IPS-11a (cell line): Measurements from ENCODE around the gene FBXW8.

ENCODE experiments used
- H3K4me3 ChIP-seq: one replicate; pipeline ENCODE4 v1.5.1; 2013; ENCODE audit warnings: low read depth, low read length, control low read depth

The FBXW8 gene

DNA sequence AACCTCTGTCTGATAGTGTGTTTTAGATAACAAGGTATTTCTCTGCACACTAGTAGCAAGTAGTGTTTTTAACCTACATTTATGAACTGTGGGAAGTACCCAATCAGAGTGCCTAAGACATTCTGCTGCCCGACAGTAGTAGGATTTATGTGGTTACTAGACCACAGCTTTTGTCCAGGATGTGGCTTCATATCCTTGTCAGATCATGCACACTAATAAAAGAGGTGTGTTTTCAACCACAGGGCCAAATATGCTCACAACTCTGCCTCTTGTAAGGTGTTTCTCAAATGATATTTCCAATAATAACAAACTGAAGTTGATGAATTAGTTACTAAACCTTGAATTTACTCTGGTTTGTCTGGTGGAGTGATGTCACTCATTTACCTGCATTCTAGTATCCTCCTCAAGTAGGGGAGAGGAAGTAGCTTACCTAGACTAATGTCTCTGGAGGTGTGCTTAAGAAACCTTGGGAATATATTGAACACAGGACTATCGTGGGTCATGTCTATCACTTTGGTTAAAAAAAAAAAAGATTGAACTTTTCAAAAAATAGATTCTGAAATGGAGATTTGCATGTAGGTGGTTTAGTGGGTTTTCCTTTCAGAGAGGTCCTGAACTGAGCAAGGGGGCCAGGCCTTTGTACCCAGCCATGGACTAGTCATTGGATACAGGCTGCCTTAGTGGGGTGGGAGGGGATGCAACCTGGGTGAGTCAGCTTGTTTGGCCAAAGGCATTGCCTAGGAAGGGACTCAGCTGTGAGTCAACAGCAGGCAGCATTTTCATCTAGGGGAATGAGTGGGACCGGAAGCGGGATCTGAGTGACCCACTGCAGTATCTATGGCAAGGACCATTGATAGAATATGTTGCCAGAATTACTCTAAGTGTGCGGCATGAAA, 14.1 kb downstream of the FBXW8 start:
- no peak overlapping the region for H3K4me3 ChIP-seq

DNA sequence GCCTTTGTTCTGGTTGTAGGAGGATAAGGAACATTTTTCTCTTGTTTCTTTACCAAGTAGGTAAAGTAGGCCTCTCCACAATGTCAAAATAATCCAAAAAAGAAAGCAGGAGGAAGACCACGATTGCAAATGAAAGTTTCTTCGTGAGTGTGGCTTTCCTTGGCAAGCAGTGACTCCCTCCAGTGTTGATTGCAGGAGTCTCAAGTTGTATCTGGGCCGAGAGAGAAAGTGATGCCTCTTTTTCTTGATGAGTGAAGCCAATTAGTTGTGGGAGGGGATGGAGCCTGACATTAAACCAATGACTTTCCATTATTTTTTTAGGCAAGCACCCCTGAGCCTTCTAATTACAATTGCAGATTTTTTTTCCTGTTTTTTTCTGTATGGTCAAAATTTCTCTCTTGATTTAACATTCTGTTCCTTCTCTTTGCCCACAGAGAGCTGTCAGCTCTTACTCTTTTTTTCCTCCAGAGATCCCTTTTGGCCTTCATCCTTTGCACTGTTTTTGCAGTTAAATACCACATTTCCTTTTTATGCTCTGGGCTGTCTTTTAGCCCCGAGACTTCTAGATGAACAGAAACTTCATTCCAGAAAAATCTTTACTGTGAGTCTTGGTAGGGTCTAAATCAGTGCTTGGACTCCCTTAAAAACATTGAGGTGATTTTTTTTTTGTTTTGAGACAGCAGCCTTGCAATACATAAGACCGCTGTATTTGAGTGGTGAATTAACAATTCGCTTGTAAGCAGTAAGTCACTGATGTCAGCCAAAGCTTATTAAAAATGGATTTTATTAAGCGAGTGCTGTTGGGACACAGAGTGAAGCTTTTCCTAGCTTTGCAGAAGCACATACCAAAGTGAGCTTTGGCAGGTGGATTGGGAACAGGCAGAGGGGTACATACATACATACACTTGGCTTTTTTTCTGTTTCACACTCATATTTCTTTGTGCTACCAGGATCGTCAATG, 15.8 kb downstream of the FBXW8 start:
- no peak overlapping the region for H3K4me3 ChIP-seq

DNA sequence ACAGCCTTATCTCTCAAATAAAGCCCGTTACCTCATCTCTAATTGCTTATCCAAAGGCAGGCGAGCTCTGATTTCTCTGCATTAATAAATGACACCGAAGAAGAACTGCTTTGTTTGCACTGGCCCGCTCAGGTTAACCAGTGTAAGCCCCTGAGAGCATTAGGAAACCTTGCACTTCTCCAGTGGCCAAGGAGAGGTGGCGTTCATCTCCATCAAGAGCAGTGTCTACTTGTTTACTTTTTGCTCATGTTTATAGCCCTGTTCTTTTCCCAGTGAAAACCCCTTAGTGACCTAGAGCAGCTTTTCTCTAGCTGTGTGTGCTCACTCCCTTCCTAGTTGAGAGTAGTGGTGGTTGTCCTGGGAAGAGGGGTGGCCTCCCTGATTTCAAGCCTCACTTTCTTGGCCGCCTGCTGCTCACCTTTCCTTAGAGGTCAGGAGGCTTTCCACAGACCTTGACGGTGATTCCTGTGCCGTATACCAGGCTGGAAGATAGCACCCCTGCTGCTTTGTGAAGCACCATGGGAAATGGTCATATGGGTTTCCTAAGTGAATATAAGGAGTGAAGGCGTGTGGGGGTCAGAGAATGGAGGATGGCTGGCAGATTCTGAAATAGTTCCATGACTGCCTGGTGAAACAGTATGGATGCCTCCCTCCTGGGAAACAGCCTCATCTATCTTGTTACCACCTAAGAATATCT, 16.6 kb downstream of the FBXW8 start:
- H3K4me3 ChIP-seq, result no peak overlapping the region

DNA sequence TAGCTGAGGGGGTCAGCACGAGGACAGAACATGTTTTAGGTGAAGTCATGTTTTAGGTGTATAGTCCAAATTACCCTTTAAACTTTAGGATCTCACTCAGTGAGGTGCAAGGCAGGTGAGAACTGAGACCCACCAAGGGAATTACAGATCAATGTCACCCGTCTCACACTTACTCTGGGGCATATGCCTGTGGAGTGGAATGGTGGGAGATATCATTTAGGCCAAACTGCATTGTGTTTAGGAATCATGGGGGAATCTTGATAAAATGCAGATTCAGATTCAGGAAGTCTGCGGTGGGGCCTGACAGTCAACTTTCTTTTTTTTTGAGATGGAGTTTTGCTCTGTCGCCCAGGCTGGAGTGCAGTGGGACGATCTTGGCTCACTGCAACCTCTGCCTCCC, 17.8 kb downstream of the FBXW8 start:
- no peak overlapping the region for H3K4me3 ChIP-seq

DNA sequence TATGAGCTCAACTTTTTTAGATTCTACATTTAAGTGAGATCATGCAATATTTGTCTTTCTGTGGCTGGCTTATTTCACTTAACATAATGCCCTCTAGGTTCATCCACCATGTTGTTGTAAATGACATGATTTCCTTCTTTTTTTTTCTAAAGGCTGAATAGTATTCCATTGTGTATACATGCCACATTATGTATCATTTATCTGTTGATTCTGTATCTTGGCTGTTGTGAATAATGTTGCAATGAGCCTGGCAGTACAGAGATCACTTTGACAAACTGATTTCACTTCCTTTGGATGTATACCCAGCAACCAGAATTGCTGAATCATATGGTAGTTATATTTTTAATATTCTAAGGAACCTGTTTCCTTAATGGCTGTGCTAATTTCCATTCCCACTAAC, 19.1 kb downstream of the FBXW8 start:
- H3K4me3 ChIP-seq, result no peak overlapping the region

DNA sequence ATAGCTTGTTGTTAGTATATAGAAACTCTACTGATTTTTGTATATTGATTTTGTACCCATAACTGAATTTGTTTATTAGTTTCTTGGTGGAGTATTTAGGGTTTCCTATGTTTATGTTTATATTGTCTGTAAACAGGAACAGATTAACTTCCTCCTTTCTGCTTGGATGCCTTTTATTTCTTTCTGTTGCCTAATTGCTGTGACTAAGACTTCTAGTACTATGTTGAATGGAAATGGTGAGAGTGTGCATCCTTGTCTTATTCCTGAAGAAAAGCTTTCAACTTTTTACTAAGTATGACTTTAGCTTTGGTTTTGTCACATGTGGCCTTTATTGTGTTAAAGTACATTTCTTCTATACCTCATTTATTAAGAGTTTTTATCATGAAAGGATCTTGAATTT, 20.9 kb downstream of the FBXW8 start:
- H3K4me3 ChIP-seq, result no peak overlapping the region

DNA sequence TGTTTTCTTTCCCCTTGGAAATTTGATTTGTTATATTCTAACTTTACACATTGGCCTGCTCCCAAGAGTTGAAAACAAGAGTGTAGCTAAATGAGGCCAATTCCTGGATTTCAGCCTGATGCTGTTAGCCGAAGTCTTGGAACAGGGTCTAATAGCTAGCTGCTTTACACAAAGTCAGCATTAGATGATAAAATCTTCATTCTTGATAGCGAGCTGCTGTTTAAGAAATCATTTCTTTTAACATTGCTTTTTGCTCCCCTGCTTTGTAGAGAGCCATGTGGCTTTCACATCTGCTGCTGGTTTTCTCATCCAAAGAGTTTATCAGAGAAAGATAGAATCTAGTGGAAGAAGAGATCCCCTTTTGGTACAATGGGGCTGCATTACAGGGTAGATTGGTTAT, 22.3 kb downstream of the FBXW8 start:
- no peak overlapping the region for H3K4me3 ChIP-seq

DNA sequence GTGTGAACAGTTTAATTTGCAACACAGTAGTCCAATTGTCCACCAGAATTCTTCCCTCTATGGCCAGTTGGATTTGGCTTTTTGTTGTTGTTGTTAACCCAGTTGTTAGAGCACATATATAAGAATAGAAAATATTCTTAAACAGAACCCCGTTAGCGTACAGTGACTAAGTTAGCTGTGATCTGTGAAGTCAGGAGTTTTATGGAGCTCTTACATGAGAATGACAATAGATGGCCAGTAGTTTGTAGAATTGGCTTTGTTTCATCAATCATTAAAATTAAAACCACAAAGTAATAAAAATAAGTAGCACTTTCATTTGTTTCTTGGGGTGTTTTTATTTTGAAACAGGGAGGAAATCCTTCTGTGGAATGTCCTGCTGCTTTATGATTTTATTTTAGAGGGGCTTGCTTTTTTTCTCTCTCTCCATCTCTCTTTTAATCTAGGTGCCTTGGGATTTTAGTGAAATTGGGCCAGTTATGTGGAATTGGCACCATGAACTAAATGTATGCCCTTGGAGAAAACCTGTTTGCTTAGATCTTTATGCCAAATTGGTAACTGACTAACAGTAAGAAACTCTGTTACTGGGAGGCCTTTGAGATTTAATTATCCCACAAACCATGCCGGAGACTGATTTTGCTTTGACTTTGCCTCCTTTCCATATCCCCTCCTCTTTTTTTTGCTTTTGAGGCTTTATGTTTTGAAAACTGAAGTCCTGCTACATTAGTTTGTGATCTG, 22.9 kb downstream of the FBXW8 start:
- no peak overlapping the region for H3K4me3 ChIP-seq

DNA sequence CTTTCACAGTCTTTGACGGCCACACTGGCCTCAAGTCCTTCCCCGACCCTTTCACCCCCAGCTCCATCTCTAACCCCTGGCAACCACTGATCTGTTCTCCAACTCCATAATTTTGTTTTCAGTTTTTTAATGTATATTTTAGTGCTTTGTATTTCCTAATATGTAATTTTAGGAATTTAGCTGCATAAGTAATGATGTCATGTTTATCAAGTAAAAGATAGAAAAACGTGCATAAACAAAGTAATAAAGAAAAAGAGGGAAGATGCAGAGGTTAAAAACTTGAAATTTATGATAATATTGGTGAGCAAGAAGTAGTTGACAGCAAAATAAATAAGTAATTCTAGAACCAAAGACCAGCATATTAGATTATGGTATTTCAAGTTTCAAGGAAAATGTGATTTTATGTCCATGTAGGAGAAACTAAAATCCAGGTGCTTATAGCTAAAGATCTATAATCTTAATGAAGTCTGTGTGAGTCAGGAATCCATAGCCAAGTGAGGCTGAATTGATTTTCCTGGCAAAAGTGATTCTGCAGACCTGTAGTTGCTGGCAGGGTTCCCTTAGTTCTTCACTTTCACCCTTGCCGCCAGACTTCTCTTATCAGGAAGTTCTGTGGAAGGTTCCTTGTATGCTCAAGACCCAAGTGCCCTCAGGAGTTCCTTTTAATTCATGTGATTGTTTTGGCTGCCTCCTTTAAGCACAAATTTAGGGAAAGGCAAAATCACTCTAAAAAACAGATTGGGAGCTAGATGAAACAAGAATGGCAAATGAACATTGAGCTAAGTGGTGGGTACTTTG, 24.4 kb downstream of the FBXW8 start:
- no peak overlapping the region for H3K4me3 ChIP-seq

DNA sequence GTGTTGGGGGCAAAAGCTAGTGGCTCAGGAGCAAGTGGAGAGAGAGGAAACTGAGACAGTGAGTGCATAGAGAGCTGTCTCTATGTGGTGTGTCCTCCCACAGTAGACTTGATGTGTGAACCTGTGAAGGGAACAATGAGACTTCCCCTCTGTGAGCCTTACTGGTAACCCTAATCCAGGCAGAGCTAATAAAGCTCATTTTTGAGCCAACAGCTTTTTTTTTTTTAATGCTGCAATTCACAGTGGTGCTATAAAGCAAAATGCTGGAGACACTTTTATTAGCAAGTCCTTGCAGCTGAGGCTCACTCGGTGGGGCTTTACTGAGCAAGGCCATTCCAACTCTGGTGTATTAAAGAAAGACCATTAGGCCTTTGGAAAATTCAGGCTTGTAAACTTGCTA, 26.9 kb downstream of the FBXW8 start:
- no peak overlapping the region for H3K4me3 ChIP-seq

DNA sequence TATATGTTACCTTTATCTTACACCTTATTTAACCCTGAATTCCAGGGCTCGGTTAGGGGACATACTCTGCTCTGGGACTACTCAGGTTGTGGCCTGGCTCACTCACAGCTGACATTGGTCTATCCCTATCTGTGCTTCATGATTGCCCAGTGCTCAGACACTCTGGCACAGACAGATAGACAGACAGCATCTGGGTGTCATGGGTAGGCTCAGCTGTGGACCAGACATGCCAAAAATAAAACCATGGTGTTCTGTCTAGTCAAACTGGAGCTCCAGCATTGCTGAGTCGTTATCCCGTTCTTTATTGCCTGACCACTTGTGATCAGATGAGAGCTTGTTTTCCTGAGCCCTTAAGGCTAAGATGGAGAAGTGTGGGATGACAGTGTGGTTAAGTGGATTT, 29.0 kb downstream of the FBXW8 start:
- H3K4me3 ChIP-seq, result no peak overlapping the region

DNA sequence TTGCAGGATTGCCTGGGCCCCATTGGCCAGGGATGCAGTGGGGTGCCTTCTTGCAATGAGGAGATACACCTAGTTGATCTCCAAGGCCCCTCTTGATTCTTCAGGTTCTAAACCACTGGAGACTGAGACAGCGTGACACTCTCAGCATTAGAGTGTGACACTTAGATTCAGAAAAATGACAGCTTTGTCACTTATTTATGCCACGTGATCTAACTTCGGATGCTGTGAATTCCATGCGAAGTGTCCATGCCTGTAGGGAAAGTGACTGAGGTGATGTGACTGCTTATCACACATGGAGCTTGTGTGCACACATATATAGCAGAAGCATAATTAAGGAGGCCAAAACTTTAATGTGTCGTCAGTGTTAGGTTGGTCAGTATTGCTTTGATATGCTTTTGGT, 30.4 kb downstream of the FBXW8 start:
- no peak overlapping the region for H3K4me3 ChIP-seq

DNA sequence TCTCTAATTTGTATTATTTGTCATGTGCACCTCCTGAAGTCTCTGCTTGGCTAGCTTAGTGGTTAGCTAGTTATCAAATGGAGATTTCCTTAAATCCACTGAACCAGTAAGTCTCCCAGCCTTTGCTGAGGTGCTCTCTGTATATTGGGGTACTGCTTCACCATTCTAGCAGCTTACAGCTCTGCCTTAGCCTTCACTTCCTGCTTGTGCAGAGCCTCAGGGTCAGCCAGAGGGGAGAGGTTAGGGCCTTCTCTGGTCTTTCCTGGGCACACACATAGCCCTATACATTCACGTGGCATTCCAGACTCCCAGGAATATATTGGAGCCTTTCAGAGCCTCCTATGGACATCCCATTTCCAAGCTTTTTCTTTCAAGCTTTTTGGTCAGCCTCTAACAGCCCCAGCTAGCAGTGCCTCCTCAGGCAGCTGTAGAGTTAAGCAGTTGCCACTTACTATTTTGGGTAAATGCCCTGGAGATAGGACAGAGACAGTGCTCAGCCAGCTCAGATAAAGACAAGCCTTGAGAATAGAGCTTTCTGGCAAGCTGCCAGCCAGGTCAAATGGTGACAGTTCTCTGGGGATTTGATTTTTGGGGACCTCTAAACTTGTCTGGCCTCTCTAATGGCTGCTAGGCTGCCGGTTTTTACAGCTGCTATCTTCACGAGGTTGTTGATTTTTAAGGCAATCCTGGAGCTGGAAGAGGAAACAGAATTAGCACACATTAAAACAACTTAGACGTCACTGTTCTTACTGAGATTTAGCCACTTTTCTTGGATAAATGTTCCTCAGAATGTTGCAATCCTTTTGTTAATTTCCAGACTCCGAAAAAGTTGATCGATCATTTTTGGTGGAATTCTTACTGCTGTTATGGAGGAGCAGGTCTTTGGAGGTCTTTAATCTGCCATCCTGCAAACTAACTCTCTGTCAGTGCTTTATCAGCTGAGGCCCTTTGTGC, 32.9 kb downstream of the FBXW8 start:
- no peak overlapping the region for H3K4me3 ChIP-seq

DNA sequence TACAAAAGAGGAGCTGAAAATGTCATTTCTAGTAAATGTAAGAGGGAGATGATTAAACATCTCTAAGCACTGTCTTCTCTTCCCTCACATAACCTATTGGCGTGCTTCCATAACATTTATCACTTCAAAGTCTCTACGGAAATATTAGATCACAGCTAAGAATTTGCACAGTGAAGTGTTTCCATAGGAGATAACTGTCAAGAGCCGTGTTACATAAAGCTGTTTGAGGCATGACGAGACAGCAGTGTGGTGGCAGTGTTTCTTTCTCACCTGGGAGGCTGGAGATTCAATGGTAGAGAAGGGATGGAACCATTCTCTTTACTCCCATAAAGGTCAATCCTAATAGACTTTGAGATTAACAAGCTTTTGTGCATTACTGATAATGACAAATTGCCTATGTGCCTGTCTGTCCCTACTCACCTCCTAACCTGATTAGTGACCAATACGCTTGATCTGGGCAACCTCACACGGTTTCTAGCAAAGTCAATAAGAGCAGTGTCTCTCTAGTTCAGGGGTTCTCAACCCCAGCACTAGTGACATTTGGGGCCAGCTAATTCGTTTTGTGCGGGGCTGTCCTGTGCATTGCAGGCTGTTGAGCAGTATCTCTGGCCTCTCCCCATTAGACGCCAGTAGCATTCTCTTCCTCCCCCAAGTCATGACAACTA, 35.3 kb downstream of the FBXW8 start:
- no peak overlapping the region for H3K4me3 ChIP-seq

DNA sequence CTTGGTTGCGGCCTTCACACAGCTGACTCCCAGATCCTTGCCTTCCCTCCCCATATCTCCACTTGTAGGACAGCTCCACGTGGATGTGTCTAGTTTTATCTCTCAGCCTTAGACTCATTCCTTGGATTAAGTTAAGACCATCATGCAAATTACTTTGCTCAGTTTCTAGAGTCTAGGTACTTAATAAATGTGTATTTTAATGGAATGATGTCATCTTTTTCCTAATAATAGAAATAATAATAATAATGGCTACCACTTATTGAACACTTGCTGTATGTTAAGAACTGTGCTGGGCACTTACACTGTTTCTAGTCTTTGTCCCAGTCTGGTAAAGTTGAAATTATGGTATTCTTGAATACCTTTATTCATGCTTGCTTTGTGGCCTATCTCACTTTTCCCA, 37.5 kb downstream of the FBXW8 start:
- no peak overlapping the region for H3K4me3 ChIP-seq

DNA sequence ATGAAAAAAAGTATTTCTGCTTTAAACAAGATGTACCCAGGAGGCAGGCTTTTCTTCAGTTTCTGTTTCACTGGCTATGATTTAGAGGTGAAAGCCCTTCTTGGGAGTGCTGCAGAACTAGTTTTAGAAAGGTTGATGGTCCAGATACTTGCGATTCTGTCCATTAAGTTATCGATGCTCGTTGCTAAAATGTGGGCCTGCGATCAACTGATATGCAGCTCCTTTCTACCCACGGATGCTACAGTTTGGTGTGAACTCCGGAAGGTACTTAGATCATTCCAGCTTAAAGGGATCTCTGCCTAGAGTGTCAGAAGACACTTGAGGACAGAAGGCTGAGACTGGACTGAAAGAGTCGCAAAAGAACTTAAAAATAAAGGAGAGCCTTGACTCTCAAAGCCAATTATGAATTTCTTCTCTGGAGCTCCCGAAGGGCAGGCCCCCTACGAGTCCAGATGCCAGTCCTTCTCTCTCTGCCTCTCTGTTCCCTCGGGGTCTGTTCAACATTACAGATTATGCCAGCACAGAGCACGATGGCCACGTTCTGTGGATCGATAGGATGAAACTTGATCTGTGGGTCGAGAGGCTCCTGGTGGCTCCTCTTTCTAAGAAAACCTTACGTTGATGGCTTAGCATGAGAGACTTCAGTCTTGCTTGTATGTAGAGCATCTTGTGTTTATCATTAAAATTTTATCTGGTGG, 40.0 kb downstream of the FBXW8 start:
- no peak overlapping the region for H3K4me3 ChIP-seq

DNA sequence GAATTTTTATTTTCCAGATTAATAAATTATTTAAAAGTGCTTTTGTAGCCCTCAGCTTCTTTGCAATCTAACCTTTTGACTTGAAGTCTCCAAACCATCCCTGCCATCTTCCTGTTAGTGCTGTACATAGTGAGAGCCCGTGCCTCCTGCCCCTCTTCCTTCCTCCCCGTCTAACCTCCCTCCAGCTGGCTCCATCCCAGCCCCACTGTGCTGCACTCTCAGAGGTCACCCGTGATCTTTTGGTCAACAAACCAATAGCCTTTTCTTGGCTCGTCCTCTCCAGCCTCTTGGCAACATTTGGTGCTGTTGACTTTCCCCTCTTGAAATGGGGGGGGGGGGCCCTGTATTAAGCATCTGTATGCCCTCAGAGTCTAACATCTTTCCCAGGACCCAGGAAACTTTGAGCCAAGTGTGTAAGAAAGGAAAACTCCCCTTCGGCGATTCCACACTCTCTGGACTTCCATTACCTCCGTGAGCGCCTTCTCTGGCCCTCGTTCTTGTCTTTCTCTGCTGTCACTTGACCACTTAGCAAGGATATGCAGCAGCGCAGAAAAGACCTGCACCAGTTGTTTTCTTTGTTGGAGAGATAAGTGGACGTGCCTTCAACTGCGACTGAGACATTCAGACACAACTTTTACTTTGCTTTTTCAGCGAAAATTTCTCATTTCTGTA, 44.1 kb downstream of the FBXW8 start:
- no peak overlapping the region for H3K4me3 ChIP-seq
